Epithelial cell of esophagus (primary cell): ENCODE measurements around the gene GAPDH.
"Not testable (repeated sequence)": the region's sequence is repeated elsewhere in the genome, so short reads cannot be mapped to it uniquely, and the experiment has no call there.

Source experiments
- DNase-seq: peaks from one replicate; pipeline ENCODE4 v3.0.0; 2010; ENCODE audit warnings: low read depth
- H3K4me3 ChIP-seq: 2 replicates; pipeline ENCODE4 v1.5.1; 2011; ENCODE audit warnings: mild to moderate bottlenecking, low read length, control low read depth
- TF ChIP-seq, protein P1 (sequence below): IDR thresholded peaks from 2 replicates; pipeline ENCODE4 v1.5.1; 2011; ENCODE audit warnings: low read depth, mild to moderate bottlenecking, low read length, control low read depth, inconsistent platforms; ENCODE audit not compliant: insufficient read depth; ENCODE audit errors: missing control alignments

GAPDH gene

GRCh38 chr12:6534945-6535696 lies 804 bp downstream of the GAPDH start:
- peak; percentile 87 for DNase-seq
- TF ChIP-seq, protein P1, sequence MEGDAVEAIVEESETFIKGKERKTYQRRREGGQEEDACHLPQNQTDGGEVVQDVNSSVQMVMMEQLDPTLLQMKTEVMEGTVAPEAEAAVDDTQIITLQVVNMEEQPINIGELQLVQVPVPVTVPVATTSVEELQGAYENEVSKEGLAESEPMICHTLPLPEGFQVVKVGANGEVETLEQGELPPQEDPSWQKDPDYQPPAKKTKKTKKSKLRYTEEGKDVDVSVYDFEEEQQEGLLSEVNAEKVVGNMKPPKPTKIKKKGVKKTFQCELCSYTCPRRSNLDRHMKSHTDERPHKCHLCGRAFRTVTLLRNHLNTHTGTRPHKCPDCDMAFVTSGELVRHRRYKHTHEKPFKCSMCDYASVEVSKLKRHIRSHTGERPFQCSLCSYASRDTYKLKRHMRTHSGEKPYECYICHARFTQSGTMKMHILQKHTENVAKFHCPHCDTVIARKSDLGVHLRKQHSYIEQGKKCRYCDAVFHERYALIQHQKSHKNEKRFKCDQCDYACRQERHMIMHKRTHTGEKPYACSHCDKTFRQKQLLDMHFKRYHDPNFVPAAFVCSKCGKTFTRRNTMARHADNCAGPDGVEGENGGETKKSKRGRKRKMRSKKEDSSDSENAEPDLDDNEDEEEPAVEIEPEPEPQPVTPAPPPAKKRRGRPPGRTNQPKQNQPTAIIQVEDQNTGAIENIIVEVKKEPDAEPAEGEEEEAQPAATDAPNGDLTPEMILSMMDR: no peak
- peak overlapping the region; percentile 97 for H3K4me3 ChIP-seq

DNA sequence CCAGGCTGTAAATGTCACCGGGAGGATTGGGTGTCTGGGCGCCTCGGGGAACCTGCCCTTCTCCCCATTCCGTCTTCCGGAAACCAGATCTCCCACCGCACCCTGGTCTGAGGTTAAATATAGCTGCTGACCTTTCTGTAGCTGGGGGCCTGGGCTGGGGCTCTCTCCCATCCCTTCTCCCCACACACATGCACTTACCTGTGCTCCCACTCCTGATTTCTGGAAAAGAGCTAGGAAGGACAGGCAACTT lies 1.3 kb downstream of the GAPDH start:
- H3K4me3 ChIP-seq: peak overlapping the region; percentile 97
- TF ChIP-seq, protein P1: no peak

DNA sequence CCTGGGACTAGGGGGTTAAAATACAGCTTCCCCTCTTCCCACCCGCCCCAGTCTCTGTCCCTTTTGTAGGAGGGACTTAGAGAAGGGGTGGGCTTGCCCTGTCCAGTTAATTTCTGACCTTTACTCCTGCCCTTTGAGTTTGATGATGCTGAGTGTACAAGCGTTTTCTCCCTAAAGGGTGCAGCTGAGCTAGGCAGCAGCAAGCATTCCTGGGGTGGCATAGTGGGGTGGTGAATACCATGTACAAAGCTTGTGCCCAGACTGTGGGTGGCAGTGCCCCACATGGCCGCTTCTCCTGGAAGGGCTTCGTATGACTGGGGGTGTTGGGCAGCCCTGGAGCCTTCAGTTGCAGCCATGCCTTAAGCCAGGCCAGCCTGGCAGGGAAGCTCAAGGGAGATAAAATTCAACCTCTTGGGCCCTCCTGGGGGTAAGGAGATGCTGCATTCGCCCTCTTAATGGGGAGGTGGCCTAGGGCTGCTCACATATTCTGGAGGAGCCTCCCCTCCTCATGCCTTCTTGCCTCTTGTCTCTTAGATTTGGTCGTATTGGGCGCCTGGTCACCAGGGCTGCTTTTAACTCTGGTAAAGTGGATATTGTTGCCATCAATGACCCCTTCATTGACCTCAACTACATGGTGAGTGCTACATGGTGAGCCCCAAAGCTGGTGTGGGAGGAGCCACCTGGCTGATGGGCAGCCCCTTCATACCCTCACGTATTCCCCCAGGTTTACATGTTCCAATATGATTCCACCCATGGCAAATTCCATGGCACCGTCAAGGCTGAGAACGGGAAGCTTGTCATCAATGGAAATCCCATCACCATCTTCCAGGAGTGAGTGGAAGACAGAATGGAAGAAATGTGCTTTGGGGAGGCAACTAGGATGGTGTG lies 1.9 kb downstream of the GAPDH start:
- peak overlapping the region; percentile 97 for H3K4me3 ChIP-seq
- no peak for DNase-seq
- TF ChIP-seq, protein P1: no peak

More for the DNA sequence above, 1.3 kb downstream of the GAPDH start:
- no peak for DNase-seq

- peak overlapping the region; percentile 97 for H3K4me3 ChIP-seq
These were observed 2.7 kb downstream of the GAPDH start for GRCh38 chr12:6536894-6537579.

GRCh38 chr12:6537580-6538419 lies 3.5 kb downstream of the GAPDH start:
- TF ChIP-seq, protein P1: peak; percentile 75
- H3K4me3 ChIP-seq: not testable (repeated sequence)
- DNase-seq: peak; percentile 87

More at GRCh38 chr12:6536894-6537579, 2.7 kb downstream of the GAPDH start:
- TF ChIP-seq, protein P1: no peak
- DNase-seq: no peak
